Small intestine (tissue), 7 donors: ENCODE data around the gene GRIN2B. TPM values are rescaled to one million over a fixed set of nuclear protein-coding genes. Genes with fewer than 3 reads are reported as not detected.
A peak's percentile ranks its signal among the peaks of the same experiment; 100 is the strongest.

ENCODE experiments used
- DNase-seq, 2 donors: peaks; one replicate each; pipeline versions ENCODE4 v3.0.0 to v3.0.0-alpha.2; 2013
- FAIRE-seq: peaks from 2 replicates; lab custom pipeline; 2012; peaks lifted over from hg19 to GRCh38; lab: Jason Lieb, UNC
- H3K27ac ChIP-seq, 3 donors: one replicate each; pipeline ENCODE4 v1.5.1; 2013; ENCODE audit warnings: low read length in 2 of 3, mild to moderate bottlenecking in 2 of 3, control low read depth in 1 of 3, inconsistent platforms in 1 of 3, low read depth in 1 of 3, moderate library complexity in 1 of 3
- H3K27me3 ChIP-seq, 3 donors: one replicate each; pipeline ENCODE4 v1.6.1; 2013; ENCODE audit warnings: low read length in 3 of 3, inconsistent platforms in 1 of 3; ENCODE audit not compliant: control insufficient read depth in 3 of 3, insufficient read depth in 3 of 3
- H3K36me3 ChIP-seq, 3 donors: one replicate each; pipeline ENCODE4 v1.6.1; 2013; ENCODE audit warnings: low read length in 3 of 3, inconsistent platforms in 1 of 3, low read depth in 1 of 3, mild to moderate bottlenecking in 1 of 3, moderate library complexity in 1 of 3; ENCODE audit not compliant: control insufficient read depth in 3 of 3, insufficient read depth in 2 of 3
- H3K4me1 ChIP-seq, 3 donors: one replicate each; pipeline ENCODE4 v1.6.1; 2013; ENCODE audit warnings: low read length in 2 of 3, inconsistent platforms in 1 of 3, low read depth in 1 of 3, mild to moderate bottlenecking in 1 of 3, moderate library complexity in 1 of 3; ENCODE audit not compliant: control insufficient read depth in 3 of 3, insufficient read depth in 2 of 3
- H3K4me3 ChIP-seq, 3 donors: one replicate each; pipeline ENCODE4 v1.5.1; 2013; ENCODE audit warnings: low read length in 3 of 3, control low read depth in 1 of 3, inconsistent platforms in 1 of 3, low read depth in 1 of 3, mild to moderate bottlenecking in 1 of 3, moderate library complexity in 1 of 3
- H3K9me3 ChIP-seq, 2 donors: one replicate each; pipeline ENCODE4 v1.6.1; 2013; ENCODE audit warnings: low read depth in 1 of 2, low read length in 1 of 2; ENCODE audit not compliant: control insufficient read depth in 2 of 2, insufficient read depth in 1 of 2
- WGBS, 3 donors: extraction: QIAGEN DNeasy Blood & Tissue Kit; methylation state at CpG; one replicate each; pipeline ENCODE4 v1.1.7; 2013; 5-methylcytosine and 5-hydroxymethylcytosine counted together
- polyA plus RNA-seq, 4 donors: library from polyadenylated mRNA; stranded (reverse) in 3 of 4; unstranded in 1 of 4; fragments of 200-250 nt in 3 of 4; fragments of 120-200 nt in 1 of 4; gene quantifications; one replicate each; pipeline versions ENCODE4 v1.2.1 to v1.2.3, GENCODE V29; 2013
- donor health status: healthy with polysubstance abuse.
- donor health status: control.
- donor health status: control.
- donor health status: Bipolar disorder and iron deficiency.
- donor health status: healthy.

The GRIN2B gene
- polyA plus RNA-seq, 4 donors = under 0.01 to 0.06 (median 0.01) TPM; not detected in 1

- H3K4me3 ChIP-seq = no peak overlapping the region
- 48 to 65% (median 52%) methylated on average over 7 of the region's 7 CpGs for WGBS, 3 donors
- peak in 1 of 2 donors; percentile 43 for DNase-seq
- H3K27me3 ChIP-seq = peaks cover 0 to 5% (median 0%) of the 10 kb centered on the region in 3 donors
- FAIRE-seq = no peak
- no peaks in the 10 kb centered on the region for H3K36me3 ChIP-seq
- no peak overlapping the region for H3K27ac ChIP-seq
- no peaks in the 10 kb centered on the region for H3K9me3 ChIP-seq
- peaks cover 0 to 13% (median 0%) of the 10 kb centered on the region in 3 donors for H3K4me1 ChIP-seq
These were observed 41.0 kb downstream of the GRIN2B start for GRCh38 chr12:13940335-13940865.

GRCh38 chr12:13937735-13938134 is 43.7 kb downstream of the GRIN2B start:
- Histone ChIP-seq H3K36me3 (no peaks in the 10 kb centered on the region), H3K27ac (no peak overlapping the region), H3K27me3 (peaks cover 0 to under 1% (median 0%) of the 10 kb centered on the region in 3 donors), H3K4me3 (no peak overlapping the region), H3K9me3 (no peaks in the 10 kb centered on the region), H3K4me1 (peaks cover 0 to 13% (median 0%) of the 10 kb centered on the region in 3 donors)
- WGBS, 3 donors = 64 to 88% (median 73%) methylated on average over 2 of the region's 2 CpGs
- FAIRE-seq = no peak
- no peak for DNase-seq

GRCh38 chr12:13935169-13935568 is 46.2 kb downstream of the GRIN2B start:
- Histone ChIP-seq H3K27ac (no peak overlapping the region), H3K9me3 (no peaks in the 10 kb centered on the region), H3K4me3 (no peak overlapping the region), H3K36me3 (no peaks in the 10 kb centered on the region), H3K4me1 (no peaks in the 10 kb centered on the region), H3K27me3 (no peaks in the 10 kb centered on the region)
- FAIRE-seq = no peak
- DNase-seq = no peak
- 44 to 46% (median 45%) methylated on average over 2 of the region's 2 CpGs for WGBS, 3 donors
